HEK293 (cell line): Measurements from ENCODE around the gene WDR43.

ENCODE experiments used
- CTCF ChIA-PET: fragments of 350-600 bp; formaldehyde crosslinking; extraction: SDS; loops from one replicate; lab custom pipeline; 2021; ENCODE audit warnings: antibody characterized with exemption; lab: Yijun Ruan, JAX
- POLR2A ChIA-PET: fragments of 300-600 bp; formaldehyde crosslinking; extraction: SDS; loops from one replicate; lab custom pipeline; 2020; ENCODE audit warnings: antibody characterized with exemption, inconsistent platforms; lab: Yijun Ruan, JAX
- H3K27ac ChIP-seq: fragments of 200-500 bp; sonication (Bioruptor generic); 2 replicates; pipeline ENCODE4 v1.5.1; 2014; ENCODE audit warnings: low read depth, low read length, control low read depth, inconsistent platforms; ENCODE audit errors: extremely low read depth
- H3K36me3 ChIP-seq, 2 experiments: fragments of 200-500 bp in 1 of 2; sonication (Bioruptor generic) in 1 of 2; 1 replicate in 1 of 2; 2 replicates in 1 of 2; pipeline ENCODE4 v1.5.1; 2014 to 2017; ENCODE audit warnings: inconsistent platforms in 2 of 2, low read length in 2 of 2; ENCODE audit not compliant: control insufficient read depth in 2 of 2, insufficient read depth in 1 of 2
- H3K4me1 ChIP-seq: fragments of 200-500 bp; sonication (Bioruptor generic); 2 replicates; pipeline ENCODE4 v1.5.1; 2014; ENCODE audit warnings: mild to moderate bottlenecking, low read length, inconsistent platforms; ENCODE audit not compliant: control insufficient read depth, insufficient read depth
- H3K4me3 ChIP-seq: 2 replicates; pipeline ENCODE4 v1.5.1; 2011; ENCODE audit warnings: low read depth, mild to moderate bottlenecking, control low read depth, low read length, moderate library complexity
- H3K9me3 ChIP-seq: fragments of 200-500 bp; sonication (Bioruptor generic); 2 replicates; pipeline ENCODE4 v1.5.1; 2014; ENCODE audit warnings: low read depth, low read length, inconsistent platforms; ENCODE audit not compliant: control insufficient read depth, insufficient read depth
- SP2 ChIP-seq: fragments of 450-650 bp; formaldehyde crosslinking; IDR thresholded peaks from 2 replicates; pipeline ENCODE4 v1.5.1; 2016; ENCODE audit warnings: missing biosample characterization, missing genetic modification characterization
- ZFP37 ChIP-seq: fragments of 450-650 bp; formaldehyde crosslinking; IDR thresholded peaks from 2 replicates; pipeline ENCODE4 v1.5.1; 2016; ENCODE audit warnings: missing biosample characterization, missing genetic modification characterization
- ZNF132 ChIP-seq: fragments of 450-650 bp; formaldehyde crosslinking; IDR thresholded peaks from 2 replicates; pipeline ENCODE4 v1.5.1; 2017; ENCODE audit warnings: missing biosample characterization, missing genetic modification characterization, borderline replicate concordance
- ZNF174 ChIP-seq: fragments of 450-650 bp; formaldehyde crosslinking; IDR thresholded peaks from 2 replicates; pipeline ENCODE4 v1.5.0; 2017; ENCODE audit warnings: missing biosample characterization, mild to moderate bottlenecking, missing genetic modification characterization
- ZNF214 ChIP-seq: fragments of 450-650 bp; formaldehyde crosslinking; IDR thresholded peaks from 2 replicates; pipeline ENCODE4 v1.5.1; 2017; ENCODE audit warnings: missing biosample characterization, mild to moderate bottlenecking, missing genetic modification characterization, borderline replicate concordance
- ZNF221 ChIP-seq: fragments of 450-650 bp; formaldehyde crosslinking; IDR thresholded peaks from 2 replicates; pipeline ENCODE4 v1.5.1; 2017; ENCODE audit warnings: missing biosample characterization, missing genetic modification characterization, borderline replicate concordance
- ZNF239 ChIP-seq: fragments of 450-650 bp; formaldehyde crosslinking; IDR thresholded peaks from 2 replicates; pipeline ENCODE4 v1.5.1; 2016; ENCODE audit warnings: missing biosample characterization, missing genetic modification characterization
- ZNF24 ChIP-seq: fragments of 450-650 bp; formaldehyde crosslinking; IDR thresholded peaks from 2 replicates; pipeline ENCODE4 v1.5.1; 2016; ENCODE audit warnings: missing biosample characterization, missing genetic modification characterization
- ZNF274 ChIP-seq, 2 experiments: fragments of 200-500 bp in 1 of 2; fragments of 450-650 bp in 1 of 2; sonication (Bioruptor generic) in 1 of 2; formaldehyde crosslinking in 1 of 2; IDR thresholded peaks; 2 replicates each; pipeline versions ENCODE4 v1.5.1 to v1.6.1; 2014 to 2016; ENCODE audit warnings: borderline replicate concordance in 1 of 2, inconsistent platforms in 1 of 2, low read length in 1 of 2, missing biosample characterization in 1 of 2, missing genetic modification characterization in 1 of 2
- ZNF341 ChIP-seq: fragments of 450-650 bp; formaldehyde crosslinking; IDR thresholded peaks from 2 replicates; pipeline ENCODE4; 2016; ENCODE audit warnings: low read depth, missing biosample characterization, missing genetic modification characterization
- ZNF423 ChIP-seq: fragments of 450-650 bp; formaldehyde crosslinking; IDR thresholded peaks from 2 replicates; pipeline ENCODE4 v1.5.1; 2016; ENCODE audit warnings: missing biosample characterization, missing genetic modification characterization
- ZNF624 ChIP-seq: fragments of 450-650 bp; formaldehyde crosslinking; IDR thresholded peaks from 2 replicates; pipeline ENCODE4 v1.5.1; 2017; ENCODE audit warnings: missing biosample characterization, missing genetic modification characterization
- ZNF76 ChIP-seq: fragments of 450-650 bp; formaldehyde crosslinking; IDR thresholded peaks from 2 replicates; pipeline ENCODE4; 2016; ENCODE audit warnings: low read depth, missing biosample characterization, missing genetic modification characterization, borderline replicate concordance
- TF ChIP-seq, protein P1 (sequence below): fragments of 450-650 bp; formaldehyde crosslinking; IDR thresholded peaks from 2 replicates; pipeline ENCODE4 v1.5.1; 2016; ENCODE audit warnings: missing biosample characterization, missing genetic modification characterization
- TF ChIP-seq, protein P2 (sequence below): fragments of 450-650 bp; IDR thresholded peaks from 2 replicates; pipeline ENCODE4 v1.5.1; 2018; ENCODE audit warnings: missing biosample characterization, missing genetic modification characterization
- TF ChIP-seq, protein P3 (sequence below): fragments of 450-650 bp; formaldehyde crosslinking; IDR thresholded peaks from 2 replicates; pipeline ENCODE4 v1.5.1; 2016; ENCODE audit warnings: missing biosample characterization, missing genetic modification characterization
- TF ChIP-seq, protein P4 (sequence below): fragments of 450-650 bp; formaldehyde crosslinking; IDR thresholded peaks from 2 replicates; pipeline ENCODE4 v1.5.1; 2016; ENCODE audit warnings: missing biosample characterization, missing genetic modification characterization, borderline replicate concordance
- TF ChIP-seq, protein P5 (sequence below): fragments of 450-650 bp; formaldehyde crosslinking; IDR thresholded peaks from 2 replicates; pipeline ENCODE4 v1.5.1; 2016; ENCODE audit warnings: missing biosample characterization, missing genetic modification characterization
- TF ChIP-seq, protein P6 (sequence below): fragments of 450-650 bp; formaldehyde crosslinking; IDR thresholded peaks from 2 replicates; pipeline ENCODE4 v1.5.1; 2016; ENCODE audit warnings: missing biosample characterization, missing genetic modification characterization

Gene WDR43

DNA sequence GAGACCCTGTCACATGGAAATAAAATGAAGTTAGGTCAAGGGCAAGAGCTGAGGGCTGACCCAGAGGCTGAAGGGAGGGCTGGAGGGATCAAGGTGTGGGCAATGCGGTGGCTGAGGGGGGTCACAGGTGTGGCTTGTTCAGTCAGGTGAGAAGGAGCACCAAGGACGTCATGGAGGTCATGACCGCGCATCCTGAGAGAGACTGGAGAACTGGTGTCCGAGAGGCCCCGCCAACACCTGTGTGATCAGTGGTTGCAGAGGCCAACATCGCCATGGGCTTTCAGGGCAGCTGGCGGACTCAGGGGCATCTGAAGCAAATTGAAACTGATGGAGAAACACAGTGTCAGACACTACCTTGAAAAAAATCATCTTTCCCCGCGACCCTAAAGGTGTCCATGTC lies 99.6 kb downstream of the WDR43 start:
- no peaks in the 10 kb centered on the region for H3K9me3 ChIP-seq
- no peak overlapping the region for H3K27ac ChIP-seq
- H3K4me1 ChIP-seq, result no peaks in the 10 kb centered on the region
- ChIA-PET POLR2A (no interaction called here), CTCF (no interaction called here)
- no peak for TF ChIP-seq ZNF214 (tag by site-specific recombination)
- TF ChIP-seq, protein P1, sequence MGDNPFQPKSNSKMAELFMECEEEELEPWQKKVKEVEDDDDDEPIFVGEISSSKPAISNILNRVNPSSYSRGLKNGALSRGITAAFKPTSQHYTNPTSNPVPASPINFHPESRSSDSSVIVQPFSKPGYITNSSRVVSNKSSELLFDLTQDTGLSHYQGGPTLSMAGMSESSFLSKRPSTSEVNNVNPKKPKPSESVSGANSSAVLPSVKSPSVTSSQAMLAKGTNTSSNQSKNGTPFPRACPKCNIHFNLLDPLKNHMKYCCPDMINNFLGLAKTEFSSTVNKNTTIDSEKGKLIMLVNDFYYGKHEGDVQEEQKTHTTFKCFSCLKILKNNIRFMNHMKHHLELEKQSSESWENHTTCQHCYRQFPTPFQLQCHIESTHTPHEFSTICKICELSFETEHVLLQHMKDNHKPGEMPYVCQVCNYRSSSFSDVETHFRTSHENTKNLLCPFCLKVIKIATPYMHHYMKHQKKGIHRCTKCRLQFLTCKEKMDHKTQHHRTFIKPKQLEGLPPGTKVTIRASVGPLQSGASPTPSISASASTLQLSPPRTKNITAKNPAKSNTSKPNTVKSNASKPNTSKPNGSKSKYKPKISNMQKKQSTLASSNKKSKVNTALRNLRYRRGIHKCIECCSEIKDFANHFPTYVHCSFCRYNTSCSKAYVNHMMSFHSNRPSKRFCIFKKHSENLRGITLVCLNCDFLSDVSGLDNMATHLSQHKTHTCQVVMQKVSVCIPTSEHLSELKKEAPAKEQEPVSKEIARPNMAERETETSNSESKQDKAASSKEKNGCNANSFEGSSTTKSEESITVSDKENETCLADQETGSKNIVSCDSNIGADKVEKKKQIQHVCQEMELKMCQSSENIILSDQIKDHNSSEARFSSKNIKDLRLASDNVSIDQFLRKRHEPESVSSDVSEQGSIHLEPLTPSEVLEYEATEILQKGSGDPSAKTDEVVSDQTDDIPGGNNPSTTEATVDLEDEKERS (tag by site-specific recombination), result no peak
- TF ChIP-seq, protein P2, sequence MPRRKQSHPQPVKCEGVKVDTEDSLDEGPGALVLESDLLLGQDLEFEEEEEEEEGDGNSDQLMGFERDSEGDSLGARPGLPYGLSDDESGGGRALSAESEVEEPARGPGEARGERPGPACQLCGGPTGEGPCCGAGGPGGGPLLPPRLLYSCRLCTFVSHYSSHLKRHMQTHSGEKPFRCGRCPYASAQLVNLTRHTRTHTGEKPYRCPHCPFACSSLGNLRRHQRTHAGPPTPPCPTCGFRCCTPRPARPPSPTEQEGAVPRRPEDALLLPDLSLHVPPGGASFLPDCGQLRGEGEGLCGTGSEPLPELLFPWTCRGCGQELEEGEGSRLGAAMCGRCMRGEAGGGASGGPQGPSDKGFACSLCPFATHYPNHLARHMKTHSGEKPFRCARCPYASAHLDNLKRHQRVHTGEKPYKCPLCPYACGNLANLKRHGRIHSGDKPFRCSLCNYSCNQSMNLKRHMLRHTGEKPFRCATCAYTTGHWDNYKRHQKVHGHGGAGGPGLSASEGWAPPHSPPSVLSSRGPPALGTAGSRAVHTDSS (tag by site-specific recombination), result no peak
- TF ChIP-seq, protein P3, sequence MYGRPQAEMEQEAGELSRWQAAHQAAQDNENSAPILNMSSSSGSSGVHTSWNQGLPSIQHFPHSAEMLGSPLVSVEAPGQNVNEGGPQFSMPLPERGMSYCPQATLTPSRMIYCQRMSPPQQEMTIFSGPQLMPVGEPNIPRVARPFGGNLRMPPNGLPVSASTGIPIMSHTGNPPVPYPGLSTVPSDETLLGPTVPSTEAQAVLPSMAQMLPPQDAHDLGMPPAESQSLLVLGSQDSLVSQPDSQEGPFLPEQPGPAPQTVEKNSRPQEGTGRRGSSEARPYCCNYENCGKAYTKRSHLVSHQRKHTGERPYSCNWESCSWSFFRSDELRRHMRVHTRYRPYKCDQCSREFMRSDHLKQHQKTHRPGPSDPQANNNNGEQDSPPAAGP (tag by site-specific recombination), result no peak
- TF ChIP-seq, protein P4, sequence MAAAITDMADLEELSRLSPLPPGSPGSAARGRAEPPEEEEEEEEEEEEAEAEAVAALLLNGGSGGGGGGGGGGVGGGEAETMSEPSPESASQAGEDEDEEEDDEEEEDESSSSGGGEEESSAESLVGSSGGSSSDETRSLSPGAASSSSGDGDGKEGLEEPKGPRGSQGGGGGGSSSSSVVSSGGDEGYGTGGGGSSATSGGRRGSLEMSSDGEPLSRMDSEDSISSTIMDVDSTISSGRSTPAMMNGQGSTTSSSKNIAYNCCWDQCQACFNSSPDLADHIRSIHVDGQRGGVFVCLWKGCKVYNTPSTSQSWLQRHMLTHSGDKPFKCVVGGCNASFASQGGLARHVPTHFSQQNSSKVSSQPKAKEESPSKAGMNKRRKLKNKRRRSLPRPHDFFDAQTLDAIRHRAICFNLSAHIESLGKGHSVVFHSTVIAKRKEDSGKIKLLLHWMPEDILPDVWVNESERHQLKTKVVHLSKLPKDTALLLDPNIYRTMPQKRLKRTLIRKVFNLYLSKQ (tag by site-specific recombination), result no peak
- TF ChIP-seq ZNF221 (tag by site-specific recombination), result no peak
- TF ChIP-seq ZNF24, result no peak
- no peaks in the 10 kb centered on the region for H3K36me3 ChIP-seq
- no peak overlapping the region for H3K4me3 ChIP-seq

DNA sequence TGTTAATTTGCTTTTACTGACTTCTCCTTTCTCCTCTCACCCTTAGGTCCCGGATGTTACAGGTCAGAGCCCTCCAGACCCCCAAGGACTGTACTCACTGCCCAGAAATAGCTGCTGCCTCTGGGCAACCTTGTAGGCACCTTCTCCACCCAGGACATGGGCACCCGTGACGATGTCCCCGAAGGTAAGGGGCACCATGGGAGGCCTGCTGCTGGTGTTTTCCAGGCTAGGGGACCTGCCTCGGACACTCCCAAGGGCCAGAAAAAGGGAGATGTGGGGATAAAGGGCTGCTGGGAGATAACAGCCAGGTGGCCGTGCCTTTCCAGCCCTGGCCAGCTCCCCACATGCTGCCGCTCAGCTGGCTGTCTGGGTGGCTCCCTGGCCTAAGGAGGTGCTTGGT lies 100.2 kb downstream of the WDR43 start:
- no peaks in the 10 kb centered on the region for H3K9me3 ChIP-seq
- H3K4me3 ChIP-seq, result no peak overlapping the region
- no peaks in the 10 kb centered on the region for H3K4me1 ChIP-seq
- no peak overlapping the region for H3K27ac ChIP-seq
- POLR2A ChIA-PET, result no interaction called here
- no peaks in the 10 kb centered on the region for H3K36me3 ChIP-seq
- CTCF ChIA-PET, result no interaction called here
- TF ChIP-seq ZNF341 (tag by site-specific recombination), result no peak
- no peak for TF ChIP-seq ZFP37 (tag by site-specific recombination)
- no peak for TF ChIP-seq ZNF174
- no peak for TF ChIP-seq ZNF132 (tag by site-specific recombination)
- no peak for TF ChIP-seq ZNF239 (tag by site-specific recombination)
- TF ChIP-seq, protein P5, sequence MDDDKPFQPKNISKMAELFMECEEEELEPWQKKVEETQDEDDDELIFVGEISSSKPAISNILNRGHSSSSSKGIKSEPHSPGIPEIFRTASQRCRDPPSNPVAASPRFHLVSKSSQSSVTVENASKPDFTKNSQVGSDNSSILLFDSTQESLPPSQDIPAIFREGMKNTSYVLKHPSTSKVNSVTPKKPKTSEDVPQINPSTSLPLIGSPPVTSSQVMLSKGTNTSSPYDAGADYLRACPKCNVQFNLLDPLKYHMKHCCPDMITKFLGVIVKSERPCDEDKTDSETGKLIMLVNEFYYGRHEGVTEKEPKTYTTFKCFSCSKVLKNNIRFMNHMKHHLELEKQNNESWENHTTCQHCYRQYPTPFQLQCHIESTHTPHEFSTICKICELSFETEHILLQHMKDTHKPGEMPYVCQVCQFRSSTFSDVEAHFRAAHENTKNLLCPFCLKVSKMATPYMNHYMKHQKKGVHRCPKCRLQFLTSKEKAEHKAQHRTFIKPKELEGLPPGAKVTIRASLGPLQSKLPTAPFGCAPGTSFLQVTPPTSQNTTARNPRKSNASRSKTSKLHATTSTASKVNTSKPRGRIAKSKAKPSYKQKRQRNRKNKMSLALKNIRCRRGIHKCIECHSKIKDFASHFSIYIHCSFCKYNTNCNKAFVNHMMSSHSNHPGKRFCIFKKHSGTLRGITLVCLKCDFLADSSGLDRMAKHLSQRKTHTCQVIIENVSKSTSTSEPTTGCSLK, result no peak
- no peak for TF ChIP-seq ZNF423 (tag by site-specific recombination)
- TF ChIP-seq ZNF274 (IDR thresholded peaks at IDR 0.05; ENCODE audit: low read length), result no peak
- TF ChIP-seq ZNF274 (tag by site-specific recombination; IDR thresholded peaks at IDR 0.05; ENCODE audit: borderline replicate concordance), result no peak
- no peak for TF ChIP-seq ZNF624 (tag by site-specific recombination)
- TF ChIP-seq SP2, result no peak
- TF ChIP-seq ZNF76 (tag by site-specific recombination), result no peak
- TF ChIP-seq, protein P6, sequence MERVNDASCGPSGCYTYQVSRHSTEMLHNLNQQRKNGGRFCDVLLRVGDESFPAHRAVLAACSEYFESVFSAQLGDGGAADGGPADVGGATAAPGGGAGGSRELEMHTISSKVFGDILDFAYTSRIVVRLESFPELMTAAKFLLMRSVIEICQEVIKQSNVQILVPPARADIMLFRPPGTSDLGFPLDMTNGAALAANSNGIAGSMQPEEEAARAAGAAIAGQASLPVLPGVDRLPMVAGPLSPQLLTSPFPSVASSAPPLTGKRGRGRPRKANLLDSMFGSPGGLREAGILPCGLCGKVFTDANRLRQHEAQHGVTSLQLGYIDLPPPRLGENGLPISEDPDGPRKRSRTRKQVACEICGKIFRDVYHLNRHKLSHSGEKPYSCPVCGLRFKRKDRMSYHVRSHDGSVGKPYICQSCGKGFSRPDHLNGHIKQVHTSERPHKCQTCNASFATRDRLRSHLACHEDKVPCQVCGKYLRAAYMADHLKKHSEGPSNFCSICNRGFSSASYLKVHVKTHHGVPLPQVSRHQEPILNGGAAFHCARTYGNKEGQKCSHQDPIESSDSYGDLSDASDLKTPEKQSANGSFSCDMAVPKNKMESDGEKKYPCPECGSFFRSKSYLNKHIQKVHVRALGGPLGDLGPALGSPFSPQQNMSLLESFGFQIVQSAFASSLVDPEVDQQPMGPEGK, result no peak
- TF ChIP-seq, protein P1 (tag by site-specific recombination), result no peak
